ENCODE measurements around the gene PRUNE2. TPM values are rescaled to one million over a fixed set of nuclear protein-coding genes. Genes with fewer than 3 reads are reported as not detected.

Gene PRUNE2
- total and polyA plus RNA-seq, 2 of the 13 experiments (the other 11 are each of a cell fraction or from before 2014, with no cell fraction given): 0.02 TPM; not detected in 1

DNA sequence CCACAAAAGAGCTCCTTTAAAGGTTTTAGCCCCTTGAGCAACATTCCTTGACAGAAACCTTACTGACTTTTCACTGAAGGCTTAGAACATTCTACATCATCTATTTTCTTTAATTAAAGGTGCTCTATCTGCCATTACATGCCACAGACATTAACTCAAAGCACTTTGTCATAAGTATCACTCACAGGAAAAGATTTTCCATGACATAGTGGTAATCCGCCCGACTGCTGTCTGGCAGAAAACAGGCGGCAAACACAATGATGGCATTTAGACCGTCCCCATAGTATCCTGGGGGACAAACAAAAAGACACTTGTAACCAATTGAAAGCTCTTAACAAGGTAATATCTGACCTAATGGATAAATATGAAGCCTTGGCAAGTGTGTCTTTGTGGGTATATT, 267.9 kb downstream of the PRUNE2 start:
- BruUV-seq (replicated peaks): no TSS peak
- CTCF ChIA-PET (ENCODE audit: low intra/inter-chr PET ratio, low total read pairs): no interaction called here
- TF ChIP-seq TRAFD1 (CRISPR knock-in tag; IDR thresholded peaks at IDR 0.05; ENCODE audit: borderline replicate concordance) (no peak), TCF12 (IDR thresholded peaks at IDR 0.05) (no peak), TCF12 (CRISPR knock-in tag; IDR thresholded peaks at IDR 0.05) (no peak), ZNF678 (CRISPR knock-in tag; IDR thresholded peaks at IDR 0.05) (no peak), ZNF746 (CRISPR knock-in tag; IDR thresholded peaks at IDR 0.05) (no peak), ZC3H13 (CRISPR knock-in tag; IDR thresholded peaks at IDR 0.05) (no peak), FOXK1 (CRISPR knock-in tag; IDR thresholded peaks at IDR 0.05; ENCODE audit: borderline replicate concordance, low read depth) (no peak), CREB1 (IDR thresholded peaks at IDR 0.05) (no peak), CREB1 (CRISPR knock-in tag; IDR thresholded peaks at IDR 0.05) (no peak), KAT7 (CRISPR knock-in tag; IDR thresholded peaks at IDR 0.05; ENCODE audit: borderline replicate concordance) (no peak), ZBTB34 (CRISPR knock-in tag; IDR thresholded peaks at IDR 0.05) (no peak), REST (IDR thresholded peaks at IDR 0.05; ENCODE audit: borderline replicate concordance in 1 of 2, low read depth in 1 of 2, low read length in 2 of 2) (no peak), ZNF333 (CRISPR knock-in tag; IDR thresholded peaks at IDR 0.05; ENCODE audit: borderline replicate concordance) (no peak), ZNF276 (CRISPR knock-in tag; IDR thresholded peaks at IDR 0.05; ENCODE audit: low read depth) (no peak)
- TF ChIP-seq, protein P1, sequence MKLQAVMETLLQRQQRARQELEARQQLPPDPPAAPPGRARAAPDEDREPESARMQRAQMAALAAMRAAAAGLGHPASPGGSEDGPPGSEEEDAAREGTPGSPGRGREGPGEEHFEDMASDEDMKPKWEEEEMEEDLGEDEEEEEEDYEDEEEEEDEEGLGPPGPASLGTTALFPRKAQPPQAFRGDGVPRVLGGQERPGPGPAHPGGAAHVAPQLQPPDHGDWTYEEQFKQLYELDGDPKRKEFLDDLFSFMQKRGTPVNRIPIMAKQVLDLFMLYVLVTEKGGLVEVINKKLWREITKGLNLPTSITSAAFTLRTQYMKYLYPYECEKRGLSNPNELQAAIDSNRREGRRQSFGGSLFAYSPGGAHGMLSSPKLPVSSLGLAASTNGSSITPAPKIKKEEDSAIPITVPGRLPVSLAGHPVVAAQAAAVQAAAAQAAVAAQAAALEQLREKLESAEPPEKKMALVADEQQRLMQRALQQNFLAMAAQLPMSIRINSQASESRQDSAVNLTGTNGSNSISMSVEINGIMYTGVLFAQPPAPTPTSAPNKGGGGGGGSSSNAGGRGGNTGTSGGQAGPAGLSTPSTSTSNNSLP (IDR thresholded peaks at IDR 0.05; ENCODE audit: low read depth, low read length): no peak

More for the DNA sequence above, 267.9 kb downstream of the PRUNE2 start:
- Histone ChIP-seq H3K4me3 (replicated peaks in 1 of 3; ENCODE audit: insufficient read depth in 1 of 3, low read depth in 2 of 3, low read length in 3 of 3) (no peak overlapping the region), H3K79me2 (ENCODE audit: insufficient read depth, low read length) (no peaks in the 10 kb centered on the region), H3K9ac (ENCODE audit: insufficient read depth, low read depth, low read length) (no peak overlapping the region), H3K4me1 (ENCODE audit: insufficient read depth, low read length) (0 out of 2 replicates have a peak, but pooled peaks cover 9% of the 10 kb centered on the region), H3K9me3 (ENCODE audit: low read length) (no peaks in the 10 kb centered on the region), H4K20me1 (ENCODE audit: insufficient read depth, low read length) (no peaks in the 10 kb centered on the region), H3K27me3 (ENCODE audit: control insufficient read depth in 1 of 2, insufficient read depth in 2 of 2, low read length in 2 of 2) (no peaks in the 10 kb centered on the region), H3K4me2 (ENCODE audit: low read depth, low read length) (no peak overlapping the region), H3K36me3 (replicated peaks in 1 of 2; ENCODE audit: control insufficient read depth in 1 of 2, insufficient read depth in 2 of 2, low read length in 2 of 2) (no peaks in the 10 kb centered on the region), H2AFZ (ENCODE audit: low read length) (no peak overlapping the region), H3K27ac (ENCODE audit: extremely low read length, insufficient read depth, low read length) (no peak overlapping the region)
- ATAC-seq: no peak
- FAIRE-seq: no peak
- POLR2A ChIA-PET: no interaction called here
- in situ Hi-C loops (cut with HindIII; ENCODE audit: extremely low pct_ligation_motif_present, low pct_unique_long_range_greater_than_20kb): no loop called here
- intact Hi-C loops (cut with micrococcal nuclease; ENCODE audit: unreplicated experiment): no loop called here
- no peak for DNase-seq (ENCODE audit: low spot score)
- WGBS (ENCODE audit: low lambda C conversion rate): 40% methylated on average over 4 of the region's 4 CpGs

Measured in HepG2 (cell line).